GM21737 (cell line): ENCODE measurements around the gene HOXB2.

Source experiments
- ATAC-seq: cut with Tn5 transposase; IDR thresholded peaks from one replicate; pipeline ENCODE4 v1.9.1; 2021; ENCODE audit warnings: mild to moderate bottlenecking, moderate library complexity; ENCODE audit not compliant: unreplicated experiment

Gene HOXB2

GRCh38 chr17:48545022-48545375 is at the start of gene HOXB2:
HOXB2 (minus strand) TSS chr17:48545109; CDS start chr17:48544911, 198 bp downstream.
- no peak for ATAC-seq

DNA sequence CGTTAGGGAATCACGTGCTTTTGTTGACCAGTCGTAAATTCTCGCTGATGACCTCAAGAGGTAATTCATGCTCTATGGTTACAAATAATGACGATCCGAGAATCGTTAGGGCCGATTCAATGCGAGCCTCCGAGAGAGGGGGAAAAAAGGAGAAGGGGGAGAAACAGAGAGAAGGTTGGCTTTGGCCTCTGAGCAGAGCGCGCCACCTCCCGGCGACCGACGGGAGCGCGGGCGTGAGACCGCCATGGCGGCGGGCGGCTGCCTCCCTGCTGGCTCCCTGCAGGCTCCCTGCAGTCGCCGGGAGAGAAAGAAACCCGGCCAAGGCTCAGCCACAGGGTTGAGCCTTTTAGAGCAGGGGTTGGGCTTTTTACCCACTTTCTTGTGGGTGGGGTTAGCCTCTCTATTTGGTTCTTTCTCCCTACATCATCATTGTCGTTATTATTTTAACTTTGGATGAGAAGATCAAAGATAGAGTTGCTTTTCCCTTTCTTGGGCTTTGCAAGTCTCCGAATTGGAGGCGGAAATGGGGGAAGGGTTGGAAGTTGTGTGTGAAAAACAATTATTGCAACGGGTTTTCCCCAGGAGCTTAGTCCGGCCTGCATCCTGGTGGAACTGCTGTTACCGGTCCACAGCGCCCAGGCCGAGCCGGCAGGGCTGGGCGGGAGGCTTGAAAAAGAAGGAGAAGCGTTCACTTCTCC is 49.1 kb upstream of the HOXB2 start:
- ATAC-seq = no peak

- ATAC-seq = no peak
These were observed 48.4 kb upstream of the HOXB2 start, which contains the start of gene HOXB5 for GRCh38 chr17:48593126-48593829. HOXB5 (minus strand) TSS chr17:48593779; CDS start chr17:48593682, 97 bp downstream.

DNA sequence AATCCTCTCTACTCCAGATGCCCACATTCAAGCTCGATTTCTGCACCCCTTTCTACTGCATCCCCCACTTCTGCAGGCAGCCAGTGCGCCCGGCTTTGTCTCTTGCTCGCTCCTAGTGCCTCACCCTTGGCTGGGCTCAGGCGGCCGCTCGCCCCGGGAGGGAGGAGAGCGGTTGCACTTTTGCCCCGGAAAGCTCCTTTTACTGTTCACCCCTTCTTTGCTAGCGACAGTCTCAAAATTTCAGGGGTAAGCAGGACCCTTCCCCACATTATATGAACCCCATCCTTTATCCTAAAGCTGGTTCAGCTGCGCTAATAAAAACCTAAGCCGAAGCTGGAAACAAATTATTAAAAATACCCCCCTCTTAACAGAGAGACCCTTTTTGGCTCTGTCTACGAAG is 47.7 kb upstream of the HOXB2 start:
- no peak for ATAC-seq

GRCh38 chr17:48592057-48592514 is 47.2 kb upstream of the HOXB2 start:
- no peak for ATAC-seq

DNA sequence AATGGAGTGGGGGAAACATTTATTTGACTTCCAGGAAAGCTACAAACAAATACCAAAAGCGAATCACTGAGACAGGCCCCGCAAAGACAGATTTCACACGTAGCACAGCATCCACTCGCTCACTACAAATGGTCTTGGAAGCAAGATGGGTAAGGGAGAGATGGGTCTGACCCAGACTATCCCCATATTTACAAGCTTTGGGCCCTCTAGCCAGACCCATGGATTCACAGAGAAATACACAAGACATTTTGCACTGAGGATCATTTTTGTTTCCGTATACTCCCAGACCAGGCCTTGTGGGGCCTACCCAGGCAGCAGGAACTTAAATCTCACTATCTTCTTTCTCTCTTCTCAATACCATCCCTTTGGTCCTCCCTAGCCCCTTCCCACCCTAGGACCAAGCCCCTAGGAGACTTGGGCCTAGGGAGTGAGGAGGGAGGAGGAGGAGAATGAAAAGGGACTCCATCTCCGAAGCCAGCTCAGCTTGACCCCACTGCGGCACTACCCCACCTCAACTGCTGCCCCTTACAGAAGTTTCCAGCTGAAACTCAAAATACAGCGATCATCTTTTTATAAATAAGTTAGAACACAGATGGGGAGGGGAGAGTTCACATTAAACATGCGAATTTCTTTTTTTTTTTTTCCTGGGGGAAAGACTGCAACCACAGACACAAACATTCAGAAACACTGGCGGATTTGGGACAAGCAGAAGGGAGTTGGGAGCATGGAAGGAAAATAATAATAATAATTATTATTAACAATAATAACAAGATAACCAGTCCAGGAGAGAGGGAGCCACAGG is 46.5 kb upstream of the HOXB2 start:
- ATAC-seq = no peak

DNA sequence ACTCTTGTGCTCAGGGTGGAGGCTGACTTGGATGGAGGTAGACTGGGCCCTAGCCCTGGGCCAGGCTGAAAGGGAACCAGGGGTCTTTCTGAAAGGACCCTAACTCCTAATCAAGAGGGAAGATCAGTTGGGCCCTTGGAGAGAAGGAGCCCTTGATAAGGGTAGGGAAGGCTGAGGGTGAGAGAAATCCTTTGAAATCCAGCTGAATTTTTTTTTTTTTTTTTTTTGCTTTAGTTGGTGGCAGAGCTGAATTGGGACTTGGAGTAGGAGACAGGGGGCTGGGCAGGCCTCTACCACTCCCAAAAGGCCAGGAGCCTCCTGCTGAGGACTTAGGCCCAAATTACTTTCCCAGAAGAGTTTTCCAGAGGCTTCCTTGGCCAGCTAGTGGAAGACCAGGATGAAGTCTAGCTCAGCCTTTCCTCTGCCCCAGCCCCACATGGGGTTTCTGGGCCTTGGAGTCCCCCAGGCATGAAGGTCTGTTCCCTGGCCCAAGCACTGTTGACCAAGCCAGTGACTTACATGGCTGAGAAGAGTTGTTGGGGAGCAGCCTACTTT is 45.8 kb upstream of the HOXB2 start:
- no peak for ATAC-seq

- no peak for ATAC-seq
These were observed 45.1 kb upstream of the HOXB2 start, which contains the start of gene HOXB3 for GRCh38 chr17:48589831-48590606. HOXB3 (minus strand) TSS chr17:48590241; CDS start chr17:48552474, 37,767 bp downstream.

DNA sequence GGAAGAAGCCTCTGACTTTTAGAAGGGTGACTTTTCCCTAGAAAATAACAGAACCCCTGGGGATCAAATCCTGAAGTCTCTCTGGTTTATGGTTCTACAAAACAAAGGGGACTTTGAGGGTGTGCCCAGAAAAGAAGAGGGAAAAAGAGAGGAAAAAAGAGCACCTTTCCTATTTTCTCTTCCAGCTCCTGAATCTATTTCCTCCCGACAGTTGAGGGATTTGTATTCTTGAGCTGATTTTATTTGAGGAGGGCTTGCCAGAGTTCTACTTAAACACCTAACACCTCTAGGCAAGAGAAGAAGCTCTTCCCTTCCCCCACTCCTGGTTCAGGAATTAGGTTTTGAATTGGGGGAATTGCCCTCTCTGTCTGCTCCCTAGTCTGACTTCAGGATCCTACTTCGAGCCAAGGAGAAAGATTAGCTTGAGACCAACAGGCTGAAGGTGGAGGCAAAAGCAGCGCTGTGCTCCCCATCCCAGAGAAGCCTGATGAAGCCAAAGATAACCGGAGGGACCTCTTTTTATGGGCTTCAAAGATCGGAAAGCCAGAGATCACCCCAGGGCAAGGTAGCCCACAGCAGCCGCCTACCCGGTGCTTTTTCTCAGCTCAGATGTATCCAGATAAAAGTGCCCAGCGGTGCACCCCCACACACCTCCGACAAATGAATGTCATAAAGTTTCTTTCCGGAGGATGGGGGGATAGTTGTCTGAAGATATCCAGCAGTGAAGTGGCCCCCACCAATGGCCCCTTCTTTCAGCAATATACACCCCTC is 44.3 kb upstream of the HOXB2 start:
- ATAC-seq = no peak

DNA sequence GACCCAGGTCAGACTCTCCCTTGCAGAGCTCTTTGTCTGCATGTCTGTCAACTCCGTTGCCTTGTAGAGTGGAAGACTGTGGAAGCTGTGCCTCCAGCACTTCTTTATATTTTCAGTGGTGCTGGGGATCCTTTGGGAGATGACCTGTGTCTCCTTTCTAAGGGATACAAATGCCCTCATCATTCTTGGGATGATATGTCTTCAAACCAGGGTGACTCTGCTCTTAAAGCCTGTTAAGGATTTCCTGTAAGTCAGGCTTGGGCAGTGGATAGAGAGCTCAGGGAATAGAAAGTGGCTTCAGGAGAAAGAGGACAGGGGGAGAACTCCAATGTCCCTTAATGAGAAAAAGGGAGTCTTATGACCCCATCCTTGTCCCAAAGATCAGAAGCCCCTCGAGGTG is 43.6 kb upstream of the HOXB2 start:
- ATAC-seq = no peak

- ATAC-seq = no peak
These were observed 43.1 kb upstream of the HOXB2 start for GRCh38 chr17:48588074-48588415.

DNA sequence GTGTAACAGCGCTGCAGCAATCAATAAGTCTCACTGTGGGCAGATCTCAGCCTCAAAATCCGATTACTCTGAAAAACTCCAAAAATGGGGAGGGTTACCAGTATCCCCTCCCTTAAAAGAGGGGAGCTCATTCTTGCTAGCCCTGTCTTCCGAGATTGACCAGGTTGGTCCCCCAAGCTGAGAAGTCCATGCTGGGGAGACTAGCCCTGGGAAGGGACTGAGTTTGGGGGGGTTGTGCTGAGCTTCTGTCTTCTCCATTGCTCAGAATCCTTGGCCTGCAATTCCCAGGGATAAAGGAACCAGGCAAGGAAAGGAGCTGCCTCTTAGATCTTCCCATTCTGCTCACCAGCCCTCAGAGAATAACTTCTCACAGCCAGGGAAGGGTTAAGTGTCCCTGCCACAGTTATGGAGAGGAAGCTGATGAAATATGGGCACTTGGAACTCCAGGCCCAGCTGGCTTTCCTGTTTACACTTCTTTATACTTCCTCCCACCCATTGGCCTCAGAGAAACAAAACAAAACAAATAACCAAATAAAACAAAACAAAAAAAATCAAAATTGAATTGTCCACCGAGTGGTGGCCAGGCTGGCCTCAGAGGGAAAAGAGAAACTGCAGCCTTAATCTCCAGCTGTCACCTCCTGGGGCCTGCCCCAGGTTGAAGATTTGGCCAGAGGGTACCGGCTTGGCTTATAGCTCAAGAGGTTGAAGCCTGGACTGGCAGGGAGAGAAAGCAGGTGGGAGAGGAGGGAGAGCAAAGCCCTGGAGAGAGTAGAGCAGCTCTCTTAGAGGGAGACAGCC is 42.6 kb upstream of the HOXB2 start:
- no peak for ATAC-seq

- no peak for ATAC-seq
These were observed 41.7 kb upstream of the HOXB2 start for GRCh38 chr17:48586355-48587258.

GRCh38 chr17:48584223-48584741 is 39.4 kb upstream of the HOXB2 start:
- ATAC-seq = no peak

DNA sequence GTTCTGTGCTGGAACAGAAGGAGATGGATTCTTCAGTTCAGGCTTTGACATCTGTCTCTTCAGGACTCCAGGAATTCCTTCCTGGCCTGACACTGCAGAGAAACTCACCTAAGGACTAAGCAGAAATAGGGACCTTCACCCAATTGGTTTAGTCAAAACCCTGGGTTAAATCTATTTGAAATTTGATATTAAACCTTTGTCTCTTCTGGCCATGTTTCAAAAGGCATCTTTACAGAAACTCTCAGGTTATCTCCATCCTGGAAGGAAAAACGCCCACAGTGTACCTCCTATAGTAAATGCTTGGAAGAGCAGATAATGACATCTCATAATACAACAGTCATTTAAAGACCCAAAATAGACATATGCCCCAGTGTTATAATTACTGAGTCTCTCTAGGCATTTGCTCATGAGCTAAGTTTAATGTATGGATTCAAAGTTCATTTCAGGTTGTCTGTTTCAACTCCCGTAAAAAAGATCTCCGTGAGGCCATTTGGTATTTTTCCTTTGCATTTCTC is 38.9 kb upstream of the HOXB2 start:
- no peak for ATAC-seq

DNA sequence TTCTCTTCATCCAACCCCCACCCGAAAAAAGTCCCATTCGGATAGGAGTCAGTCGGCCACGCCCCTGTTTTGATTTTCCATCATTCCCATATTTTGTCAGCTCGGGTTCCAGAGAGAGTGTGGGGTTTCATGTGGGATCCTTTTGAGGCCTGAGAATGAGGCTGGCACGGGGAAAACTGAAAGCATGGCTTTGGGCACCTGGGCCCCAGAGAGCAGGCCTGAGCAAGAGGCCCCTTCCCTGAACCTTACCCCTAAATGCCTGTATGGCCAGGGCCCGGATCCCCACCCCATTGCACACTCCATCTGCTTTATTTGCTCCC is 37.8 kb upstream of the HOXB2 start:
- no peak for ATAC-seq

DNA sequence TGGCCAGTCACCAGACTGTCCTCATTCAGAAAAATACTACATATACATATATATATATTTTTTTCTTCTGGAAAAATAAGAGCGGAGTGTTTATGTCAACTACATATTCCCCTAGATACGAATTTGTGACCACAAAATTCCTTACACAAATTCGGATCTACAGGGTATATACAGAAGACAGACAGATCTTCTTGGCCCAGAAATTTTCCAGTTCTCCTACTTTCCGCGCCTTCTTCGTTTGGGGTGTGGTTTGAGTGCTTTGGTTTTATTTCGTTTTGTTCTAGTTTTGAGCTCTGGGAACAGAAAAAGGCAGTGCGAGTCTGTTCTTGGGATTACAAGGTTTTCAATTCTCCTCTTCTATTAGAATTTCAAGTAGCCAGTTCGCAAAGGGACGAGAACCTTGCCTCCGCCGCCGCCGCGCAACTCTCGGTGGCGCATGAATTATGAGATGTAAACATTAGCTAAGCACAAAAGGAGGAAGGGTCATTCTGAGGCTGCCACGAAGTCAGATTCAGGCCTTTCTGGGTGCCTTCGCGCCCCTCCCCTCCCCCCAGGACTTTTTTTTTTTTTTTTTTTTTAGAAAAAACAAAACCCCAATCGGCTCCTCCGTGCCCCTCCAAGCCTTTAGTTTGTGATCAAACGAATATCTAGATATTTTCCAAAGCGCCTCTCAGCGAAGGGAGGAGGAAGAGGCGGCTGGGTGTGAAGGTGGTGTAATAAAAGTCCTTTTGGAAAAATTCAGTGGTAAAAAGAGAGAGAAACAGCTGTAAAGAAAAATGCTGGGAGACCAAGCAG is 35.0 kb upstream of the HOXB2 start:
- no peak for ATAC-seq
